Stimulated activated naive B cell treated with anti-CD40 and anti-IgM and Interleukin-4, amounts not matched to agents 10 μg/mL and 1 μg/mL and 100 μg/mL, for 72 hours (primary cell): Measurements from ENCODE around the gene SAE1.

Source experiments
- ATAC-seq, 2 donors: fragments of 150-1000 bp; cut with Tn5 transposase; replicated peaks; 2 replicates each; pipeline ENCODE4 v1.10.0; 2021; ENCODE audit warnings: moderate library complexity in 1 of 2
- DNase-seq: peaks from one replicate; pipeline ENCODE4 v3.0.0; 2021
- H3K27ac Mint-ChIP-seq: one replicate; pipeline ENCODE4 v1.8.0; 2022; ENCODE audit warnings: mild to moderate bottlenecking, mixed read lengths
- H3K27me3 Mint-ChIP-seq, 2 donors: one replicate each; pipeline ENCODE4 v1.8.0; 2022; ENCODE audit warnings: mixed read lengths in 2 of 2
- H3K36me3 Mint-ChIP-seq, 2 donors: one replicate each; pipeline ENCODE4 v1.8.0; 2022; ENCODE audit warnings: mixed read lengths in 2 of 2, mild to moderate bottlenecking in 1 of 2
- H3K4me1 Mint-ChIP-seq, 2 donors: one replicate each; pipeline ENCODE4 v1.8.0; 2022; ENCODE audit warnings: mixed read lengths in 2 of 2, mild to moderate bottlenecking in 1 of 2
- H3K4me3 Mint-ChIP-seq, 2 donors: one replicate each; pipeline ENCODE4 v1.8.0; 2022; ENCODE audit warnings: mild to moderate bottlenecking in 2 of 2, mixed read lengths in 2 of 2, moderate library complexity in 1 of 2
- H3K9me3 Mint-ChIP-seq, 2 donors: one replicate each; pipeline ENCODE4 v1.8.0; 2022; ENCODE audit warnings: mixed read lengths in 2 of 2, mild to moderate bottlenecking in 1 of 2

Gene SAE1

DNA sequence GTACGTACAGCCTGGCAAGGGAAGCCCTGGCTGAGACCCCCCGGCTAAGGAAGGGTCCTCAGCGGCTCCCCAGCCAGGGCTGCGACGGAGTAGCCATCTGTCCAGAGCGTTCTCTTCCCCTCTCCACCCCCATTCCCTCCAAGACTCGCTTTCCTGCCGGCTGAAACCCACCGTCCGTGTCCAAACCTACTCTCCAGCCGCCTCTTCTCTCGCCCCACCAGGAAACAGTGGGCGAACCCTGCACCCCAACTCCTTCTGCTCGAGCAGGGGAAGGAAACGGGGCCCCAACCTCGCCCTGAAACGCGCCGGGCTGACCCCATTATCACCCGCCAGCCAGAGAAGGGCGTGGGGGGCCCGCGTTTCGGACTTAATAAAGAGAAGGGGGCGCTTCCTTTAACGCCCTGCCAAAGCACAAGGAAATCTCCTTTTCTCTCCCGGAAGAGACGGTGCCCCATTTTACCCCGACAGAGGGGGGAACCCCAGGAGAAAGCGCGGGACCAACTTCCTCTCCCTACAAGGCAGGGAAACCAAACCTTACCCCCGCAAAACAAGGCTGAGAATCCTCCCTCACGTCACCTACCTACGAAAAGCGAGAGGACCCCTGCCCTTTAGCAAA lies 19.5 kb upstream of the SAE1 start:
- Mint-ChIP-seq H3K27ac (peak overlapping the region; percentile 98), H3K4me1 (peaks cover 29 to 55% of the 10 kb centered on the region in 2 donors), H3K27me3 (no peaks in the 10 kb centered on the region), H3K36me3 (peaks cover 28 to 48% of the 10 kb centered on the region in 2 donors), H3K9me3 (no peaks in the 10 kb centered on the region), H3K4me3 (peak overlapping the region; percentile 88 to 91)
- ATAC-seq (no peak), DNase-seq (peak; percentile 57)

DNA sequence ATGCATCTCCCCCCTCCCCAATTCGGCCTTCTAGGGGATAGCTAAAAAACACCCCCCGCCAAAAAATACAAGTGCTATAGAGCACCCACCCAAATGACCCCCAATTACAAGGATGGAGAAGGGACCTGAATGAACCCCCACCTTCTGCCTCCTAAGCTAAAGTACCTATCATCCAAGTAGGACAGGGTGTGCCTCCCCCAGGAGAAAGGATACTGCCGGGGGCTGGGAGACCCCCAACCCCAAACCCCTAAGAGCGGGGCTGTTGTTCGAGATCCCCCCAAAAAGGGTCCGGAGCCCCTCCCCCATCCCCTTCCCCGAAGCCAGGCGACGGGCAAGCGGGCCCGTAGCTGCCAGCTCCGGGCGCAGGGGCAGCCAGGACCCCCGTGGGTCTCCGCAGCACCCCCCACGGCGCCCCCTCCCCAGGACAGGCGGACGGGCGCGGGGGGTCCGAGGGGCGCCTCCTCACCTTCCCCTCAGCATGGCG lies 18.9 kb upstream of the SAE1 start:
- Mint-ChIP-seq H3K27me3 (no peaks in the 10 kb centered on the region), H3K4me3 (peak overlapping the region; percentile 88 to 91), H3K36me3 (peaks cover 28 to 47% of the 10 kb centered on the region in 2 donors), H3K4me1 (peaks cover 27 to 49% of the 10 kb centered on the region in 2 donors), H3K27ac (peak overlapping the region; percentile 98), H3K9me3 (no peaks in the 10 kb centered on the region)
- DNase-seq, result no peak
- no peak for ATAC-seq

DNA sequence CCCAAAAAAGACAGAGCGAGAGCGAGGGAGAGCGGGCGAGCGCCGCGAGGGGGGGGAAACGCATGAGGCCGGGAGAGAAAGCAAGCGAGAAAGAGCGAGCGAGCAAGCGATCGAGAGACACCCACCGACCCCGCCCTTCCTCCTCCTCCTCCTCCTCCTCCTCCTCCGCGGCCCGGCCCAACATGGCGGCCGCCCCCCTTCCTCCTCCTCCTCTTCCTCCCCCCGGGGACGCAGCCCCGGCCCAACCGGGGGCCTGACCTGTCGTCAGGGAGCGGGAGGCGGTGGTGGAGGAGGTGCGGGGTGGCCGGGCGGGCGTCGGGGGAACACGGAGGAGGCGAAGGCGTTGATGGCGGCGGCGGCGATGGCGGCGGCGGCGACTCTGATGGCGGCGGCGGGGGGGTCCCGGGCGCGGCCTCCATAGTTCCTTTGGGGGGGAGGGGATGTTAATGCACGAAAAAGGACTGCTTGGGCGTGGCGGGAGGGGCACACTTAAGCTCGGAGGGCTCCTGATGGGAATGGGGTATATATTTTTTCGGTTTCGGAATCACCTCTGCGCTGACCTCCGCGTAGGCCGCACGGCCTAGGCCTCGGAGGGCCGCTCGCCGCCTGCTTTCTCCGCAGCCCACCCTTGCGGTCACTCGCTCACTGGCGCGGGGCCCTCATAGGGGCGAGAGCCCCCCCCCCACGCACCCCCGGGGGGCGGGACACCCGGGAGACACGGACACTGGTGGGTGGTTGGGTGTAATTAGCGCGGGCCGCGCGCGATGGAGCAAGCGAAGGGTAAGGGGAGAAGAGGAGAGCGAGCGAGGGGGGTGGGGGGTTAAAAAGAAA lies 18.3 kb upstream of the SAE1 start:
- Mint-ChIP-seq H3K9me3 (no peaks in the 10 kb centered on the region), H3K27me3 (no peaks in the 10 kb centered on the region), H3K4me1 (peaks cover 20 to 42% of the 10 kb centered on the region in 2 donors), H3K36me3 (peaks cover 28 to 44% of the 10 kb centered on the region in 2 donors), H3K27ac (peak overlapping the region; percentile 98), H3K4me3 (peak overlapping the region; percentile 88 to 91)
- ATAC-seq, result peak; percentile 22 to 24
- peak; percentile 68 for DNase-seq

DNA sequence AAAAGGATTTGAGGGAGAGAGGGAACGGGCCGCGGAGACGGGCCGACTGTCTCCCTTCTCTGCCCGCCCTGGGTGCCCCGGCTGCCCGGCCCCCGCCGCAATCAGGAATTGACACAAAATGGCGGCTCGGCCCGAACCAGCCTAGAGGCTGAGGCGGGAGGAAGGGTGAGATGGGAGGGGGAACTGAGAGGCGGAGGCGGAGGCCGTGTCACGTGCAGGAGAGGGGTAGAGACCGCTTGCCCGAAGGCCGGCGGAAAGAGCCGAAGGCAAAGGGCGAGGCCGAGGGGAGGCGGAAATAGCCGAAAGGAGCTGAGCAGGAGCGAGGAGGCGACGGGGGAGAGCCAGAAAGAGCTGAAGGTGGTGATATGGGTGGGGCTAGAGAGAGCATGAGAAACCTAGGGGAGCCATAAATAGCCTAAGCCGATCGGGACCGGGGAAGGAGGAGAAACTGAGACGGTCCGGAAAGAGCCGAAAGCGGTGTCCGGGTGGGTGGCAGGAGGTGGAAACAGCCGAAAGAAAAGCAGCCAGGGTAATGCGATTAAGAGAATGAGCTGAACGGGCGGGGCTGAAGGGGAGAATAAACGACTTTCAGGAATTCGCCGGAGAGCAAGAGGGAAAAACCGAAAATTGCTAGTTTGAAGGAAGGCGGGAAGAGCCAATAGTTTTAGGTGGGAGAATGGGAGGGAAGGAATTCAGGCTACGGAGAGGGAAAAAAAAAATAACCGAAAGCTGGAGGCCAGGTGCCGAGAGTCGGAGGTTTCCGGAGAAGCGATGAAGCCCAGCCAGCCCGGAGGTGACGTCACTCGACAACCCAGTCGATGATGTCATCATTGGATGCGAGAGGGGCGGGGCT lies 17.4 kb upstream of the SAE1 start, which contains the start of gene ZC3H4:
TSS of gene ZC3H4 (minus strand) at position 780 of the 853 bp plus-strand sequence. CDS start 1,192 bp downstream, outside the sequence.
- Mint-ChIP-seq H3K9me3 (no peaks in the 10 kb centered on the region), H3K27ac (peak within 1 kb of the TSS; percentile 98), H3K36me3 (peaks cover 25 to 36% of the 10 kb centered on the region in 2 donors), H3K4me3 (peak within 1 kb of the TSS; percentile 88 to 91), H3K4me1 (peaks cover 12 to 34% of the 10 kb centered on the region in 2 donors), H3K27me3 (no peaks in the 10 kb centered on the region)
- peak; percentile 100 for DNase-seq
- ATAC-seq, result peak; percentile 87 to 88

DNA sequence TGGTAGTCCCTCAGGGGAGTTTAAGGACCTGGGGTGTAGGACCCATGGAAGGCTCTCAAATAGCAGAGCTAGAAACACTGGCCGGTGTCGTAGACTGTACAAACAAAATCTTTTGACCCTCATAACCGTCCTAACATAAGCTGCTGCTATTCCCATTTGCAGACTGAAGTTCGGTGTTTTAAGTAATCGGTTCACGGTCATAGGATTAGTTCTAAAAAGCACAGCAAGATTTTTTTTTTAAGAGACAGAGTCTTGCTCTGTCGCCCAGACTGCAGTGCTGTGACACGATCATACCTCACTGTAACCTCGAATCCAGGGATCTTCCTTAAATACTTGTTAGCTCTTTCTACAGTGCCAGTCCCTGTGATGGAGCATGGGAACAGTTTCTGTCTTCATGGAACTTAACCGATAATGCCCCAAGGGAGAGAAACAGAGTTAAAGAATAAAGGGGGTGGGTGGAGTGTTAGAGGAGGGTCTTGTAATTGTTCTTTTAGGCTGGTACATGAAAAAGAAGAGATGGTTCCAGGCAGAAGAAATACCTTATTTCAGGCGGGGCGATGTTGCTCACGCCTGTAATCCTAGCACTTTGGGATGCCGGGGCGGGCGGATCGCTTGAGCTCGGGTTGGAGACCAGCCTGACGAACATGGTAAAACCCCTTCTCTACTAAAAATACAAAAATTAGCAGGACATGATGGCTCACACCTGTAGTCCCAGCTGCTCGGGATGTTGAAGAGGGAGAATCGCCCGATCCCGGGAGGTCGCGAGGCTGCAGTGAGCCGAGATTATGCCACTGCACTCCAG lies 16.6 kb upstream of the SAE1 start:
- H3K27ac Mint-ChIP-seq, result peak overlapping the region; percentile 98

DNA sequence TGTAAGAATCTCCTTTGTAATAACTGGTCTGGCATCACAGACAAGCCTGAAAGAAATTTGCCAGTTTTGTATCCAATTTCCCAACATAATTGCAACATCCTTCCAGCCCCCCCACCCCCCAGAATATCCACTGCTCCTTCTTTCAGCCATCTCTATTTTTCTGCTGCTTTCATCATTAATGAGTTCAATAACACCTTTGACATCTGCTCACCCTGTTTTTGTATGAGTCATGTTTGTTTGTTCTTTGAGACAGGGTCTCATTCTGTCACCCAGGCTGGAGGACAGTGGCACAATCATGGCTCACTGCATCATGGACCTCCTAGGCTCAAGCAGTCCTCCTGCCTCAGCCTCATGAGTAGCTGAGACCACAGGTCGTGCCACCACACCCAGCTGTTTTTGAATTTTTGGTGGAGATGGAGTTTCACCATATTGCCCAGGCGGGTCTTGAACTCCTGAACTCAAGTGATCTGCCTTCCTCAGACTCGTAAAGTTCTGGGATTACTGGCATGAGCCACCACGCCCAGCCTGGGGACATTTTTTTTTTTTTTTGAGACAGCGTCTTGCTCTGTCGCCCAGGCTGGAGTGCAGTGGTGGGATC lies 10.1 kb upstream of the SAE1 start:
- H3K36me3 Mint-ChIP-seq, result no peaks in the 10 kb centered on the region
- H3K27me3 Mint-ChIP-seq, result peaks cover 0 to 4% of the 10 kb centered on the region in 2 donors

More for the DNA sequence above, 16.6 kb upstream of the SAE1 start:
- H3K9me3 Mint-ChIP-seq, result no peaks in the 10 kb centered on the region
- ATAC-seq, result no peak
- no peak for DNase-seq
- peaks cover 11 to 26% of the 10 kb centered on the region in 2 donors for H3K4me1 Mint-ChIP-seq
- peaks cover 25 to 32% of the 10 kb centered on the region in 2 donors for H3K36me3 Mint-ChIP-seq
- peak overlapping the region; percentile 88 to 91 for H3K4me3 Mint-ChIP-seq
- no peaks in the 10 kb centered on the region for H3K27me3 Mint-ChIP-seq

DNA sequence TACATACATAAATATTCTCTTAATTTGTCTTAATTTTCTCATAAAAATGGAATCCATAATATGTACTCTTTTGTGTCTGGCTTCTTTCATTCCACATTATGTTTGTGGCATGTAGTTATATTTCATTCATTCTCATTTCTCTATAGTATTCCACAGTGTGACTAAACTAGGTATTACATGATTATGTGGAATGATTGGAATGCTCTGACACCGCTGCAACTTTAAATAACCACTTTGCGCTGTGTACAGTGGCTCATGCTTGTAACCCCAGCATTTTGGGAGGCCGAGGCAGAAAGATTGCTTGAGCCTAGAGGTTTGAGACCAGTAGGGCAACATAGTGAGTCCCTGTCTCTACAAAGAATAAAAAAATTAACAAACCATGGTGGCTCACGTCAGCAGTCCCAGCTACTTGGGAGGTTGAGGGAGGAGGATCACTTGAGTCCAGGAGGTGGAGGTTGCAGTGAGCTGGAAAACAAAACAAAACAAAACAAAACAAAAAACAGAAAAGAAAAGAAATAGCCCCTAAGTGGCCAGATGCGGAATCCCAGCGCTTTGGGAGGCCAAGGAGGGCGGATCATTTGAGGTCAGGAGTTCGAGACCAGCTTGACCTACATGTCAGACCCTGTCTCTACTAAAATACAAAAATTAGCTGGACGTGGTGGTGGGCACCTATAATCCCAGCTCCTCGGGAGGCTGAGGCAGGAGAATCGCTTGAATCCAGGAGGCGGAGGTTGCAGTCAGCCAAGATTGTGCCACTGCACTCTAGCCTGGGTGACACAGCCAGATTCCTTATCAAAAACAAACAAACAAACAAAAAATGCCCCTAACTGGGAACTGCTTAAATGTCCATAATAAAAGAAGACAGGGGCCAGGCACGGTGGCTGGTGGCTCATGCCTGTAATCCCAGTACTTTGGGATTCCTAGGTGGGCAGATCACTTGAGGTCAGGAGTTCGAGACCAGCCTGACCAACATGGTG lies 8.0 kb upstream of the SAE1 start:
- H3K4me3 Mint-ChIP-seq, result no peak overlapping the region
- H3K27ac Mint-ChIP-seq, result no peak overlapping the region
- peaks cover 0 to 4% of the 10 kb centered on the region in 2 donors for H3K27me3 Mint-ChIP-seq
- no peaks in the 10 kb centered on the region for H3K9me3 Mint-ChIP-seq
- peaks cover 0 to 2% of the 10 kb centered on the region in 2 donors for H3K4me1 Mint-ChIP-seq
- ATAC-seq (no peak), DNase-seq (no peak)
- H3K36me3 Mint-ChIP-seq, result no peaks in the 10 kb centered on the region

More for the DNA sequence above, 10.1 kb upstream of the SAE1 start:
- Mint-ChIP-seq H3K4me3 (no peak overlapping the region), H3K9me3 (no peaks in the 10 kb centered on the region), H3K27ac (no peak overlapping the region), H3K4me1 (peaks cover 0 to 2% of the 10 kb centered on the region in 2 donors)
- no peak for DNase-seq
- no peak for ATAC-seq

DNA sequence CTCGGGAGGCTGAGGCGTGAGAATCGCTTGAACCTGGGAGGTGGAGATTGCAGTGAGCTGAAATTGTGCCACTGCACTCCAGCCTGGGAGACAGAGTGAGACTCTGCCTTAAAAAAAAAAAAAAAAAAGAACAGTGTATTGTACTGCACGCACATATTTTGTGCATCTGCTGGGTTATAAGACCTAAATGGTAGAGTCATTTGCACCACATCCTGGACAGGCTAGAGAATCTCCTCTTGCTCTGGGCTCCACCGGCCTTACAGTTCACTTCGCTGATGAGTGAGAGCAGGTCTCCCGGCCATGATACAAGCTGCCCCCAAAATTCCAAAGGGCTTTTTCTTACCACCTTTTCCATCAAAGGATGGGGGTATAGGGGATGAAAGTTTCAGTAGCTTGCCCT lies 7.2 kb upstream of the SAE1 start:
- no peak overlapping the region for H3K4me3 Mint-ChIP-seq
- H3K27ac Mint-ChIP-seq, result no peak overlapping the region
- H3K4me1 Mint-ChIP-seq, result peaks cover 0 to 2% of the 10 kb centered on the region in 2 donors
- no peak for DNase-seq
- no peak for ATAC-seq
- peaks cover 0 to 4% of the 10 kb centered on the region in 2 donors for H3K27me3 Mint-ChIP-seq
- H3K36me3 Mint-ChIP-seq, result no peaks in the 10 kb centered on the region
- no peaks in the 10 kb centered on the region for H3K9me3 Mint-ChIP-seq

DNA sequence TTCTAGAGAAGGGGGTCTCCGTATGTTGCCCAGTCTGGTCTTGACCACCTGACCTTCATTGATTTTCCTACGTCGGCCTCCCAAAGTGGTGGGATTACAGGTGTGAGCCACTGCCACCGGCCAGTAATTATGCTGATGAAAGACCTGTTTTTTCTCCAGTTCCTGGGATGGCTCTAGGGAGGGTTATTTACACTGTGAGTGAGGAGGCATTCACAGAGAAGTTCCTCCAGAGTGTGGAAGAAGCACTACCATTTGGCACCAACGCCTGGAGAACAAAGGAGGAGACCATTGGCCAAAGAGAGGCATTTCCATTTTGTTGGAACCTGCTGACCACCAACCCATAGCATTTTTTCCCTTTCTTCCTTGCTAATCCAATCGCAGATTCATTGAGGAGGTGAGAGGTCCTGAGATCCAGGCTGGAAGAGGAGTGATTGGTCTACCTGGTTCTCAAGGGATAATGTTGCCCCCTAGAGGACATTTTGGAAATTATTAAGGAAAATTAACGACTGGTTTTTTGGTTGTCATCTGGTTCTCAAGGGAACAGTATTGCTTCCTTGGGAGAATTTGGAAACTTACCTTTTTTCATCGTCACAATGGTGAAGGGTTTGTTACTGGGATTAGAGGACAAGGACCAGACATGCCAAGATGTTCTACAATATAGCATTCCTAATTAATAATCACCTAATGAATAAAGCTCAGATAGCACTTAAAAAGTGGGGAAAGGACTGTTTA lies 5.5 kb upstream of the SAE1 start:
- DNase-seq (no peak), ATAC-seq (peak; percentile 36 to 63)
- H3K36me3 Mint-ChIP-seq, result no peaks in the 10 kb centered on the region
- H3K27me3 Mint-ChIP-seq, result peaks cover 0 to 4% of the 10 kb centered on the region in 2 donors
- peaks cover 0 to 2% of the 10 kb centered on the region in 2 donors for H3K4me1 Mint-ChIP-seq
- no peak overlapping the region for H3K27ac Mint-ChIP-seq
- H3K4me3 Mint-ChIP-seq, result no peak overlapping the region
- H3K9me3 Mint-ChIP-seq, result no peaks in the 10 kb centered on the region

DNA sequence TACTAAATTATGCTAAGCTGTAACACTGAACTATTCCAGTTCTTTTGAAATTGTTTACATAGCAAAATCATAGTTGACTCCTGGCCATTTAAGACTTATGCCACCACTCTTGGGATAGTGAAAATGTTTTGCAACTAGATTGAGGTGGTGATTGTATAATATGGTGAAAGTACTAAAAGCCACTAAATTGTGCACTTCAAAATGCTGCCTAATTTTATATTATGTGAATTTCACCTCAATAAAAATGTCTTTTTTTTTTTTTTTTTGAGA lies 5.0 kb upstream of the SAE1 start:
- Mint-ChIP-seq H3K27me3 (peaks cover 3 to 5% of the 10 kb centered on the region in 2 donors), H3K4me1 (peaks cover 4 to 6% of the 10 kb centered on the region in 2 donors), H3K9me3 (peaks cover 3 to 4% of the 10 kb centered on the region in 2 donors), H3K4me3 (no peak overlapping the region), H3K27ac (no peak overlapping the region), H3K36me3 (peaks cover 4% of the 10 kb centered on the region in 2 donors)
- DNase-seq, result no peak
- no peak for ATAC-seq

DNA sequence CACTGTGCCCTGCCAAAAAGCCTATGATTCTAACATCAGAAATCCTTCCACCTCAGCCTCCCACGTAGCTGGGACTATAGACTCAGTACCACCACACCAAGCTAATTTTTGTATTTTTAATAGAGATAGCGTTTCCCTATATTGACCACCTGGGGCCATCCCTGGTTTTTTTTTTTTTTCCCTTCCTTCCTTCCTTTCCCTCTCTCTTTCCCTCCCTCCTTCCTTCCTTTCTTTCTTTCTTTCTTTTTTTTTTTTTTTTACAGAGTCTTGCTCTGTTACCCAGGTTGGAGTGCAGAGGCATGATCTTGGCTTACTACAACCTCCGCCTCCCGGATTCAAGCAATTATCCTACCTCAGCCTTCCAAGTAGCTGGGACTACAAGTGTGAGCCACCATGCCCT lies 1.1 kb upstream of the SAE1 start:
- Mint-ChIP-seq H3K27ac (no peak overlapping the region), H3K4me1 (peaks cover 30 to 43% of the 10 kb centered on the region in 2 donors), H3K27me3 (peaks cover 3 to 4% of the 10 kb centered on the region in 2 donors), H3K4me3 (no peak overlapping the region), H3K9me3 (peaks cover 3 to 4% of the 10 kb centered on the region in 2 donors), H3K36me3 (peaks cover 20 to 32% of the 10 kb centered on the region in 2 donors)
- ATAC-seq (no peak), DNase-seq (no peak)
